HepG2 (cell line): ENCODE measurements around the gene SNRNP48. TPM values are rescaled to one million over a fixed set of nuclear protein-coding genes. Genes with fewer than 3 reads are reported as not detected.

ENCODE experiments used
- ARNT2 ChIP-seq: sonication (generic); formaldehyde crosslinking; IDR thresholded peaks from 2 replicates; pipeline ENCODE4 v1.8.0; 2022; ENCODE audit warnings: mild to moderate bottlenecking, low read depth, missing genetic modification reagents, moderate library complexity
- DMAP1 ChIP-seq: IDR thresholded peaks from 2 replicates; pipeline ENCODE4 v1.6.1; 2016
- HNF4G ChIP-seq, 2 experiments: sonication (generic) in 1 of 2; formaldehyde crosslinking in 1 of 2; IDR thresholded peaks; 2 replicates each; pipeline versions ENCODE4 v1.4.0 to v1.6.1; 2011 to 2020; ENCODE audit warnings: borderline replicate concordance in 2 of 2, low read depth in 2 of 2, mild to moderate bottlenecking in 2 of 2, low read length in 1 of 2, missing genetic modification reagents in 1 of 2, moderate library complexity in 1 of 2
- MAFF ChIP-seq: IDR thresholded peaks from 2 replicates; pipeline ENCODE4 v1.6.1; 2011; ENCODE audit warnings: low read depth, low read length, improper control_type of control experiment
- MTA1 ChIP-seq: sonication (generic); formaldehyde crosslinking; IDR thresholded peaks from 2 replicates; pipeline ENCODE4 v1.4.0; 2020; ENCODE audit warnings: missing genetic modification reagents, mild to moderate bottlenecking, borderline replicate concordance
- NCOA1 ChIP-seq: sonication (generic); formaldehyde crosslinking; IDR thresholded peaks from 2 replicates; pipeline ENCODE4 v1.9.0; 2021; ENCODE audit warnings: missing genetic modification reagents
- NKX3-1 ChIP-seq: sonication (generic); formaldehyde crosslinking; IDR thresholded peaks from 2 replicates; pipeline ENCODE4 v1.5.0; 2020; ENCODE audit warnings: missing genetic modification reagents
- NR1H2 ChIP-seq: sonication (generic); formaldehyde crosslinking; IDR thresholded peaks from 2 replicates; pipeline ENCODE4 v1.8.1; 2022; ENCODE audit warnings: low read depth, missing genetic modification reagents, borderline replicate concordance
- NR2F1 ChIP-seq, 2 experiments: fragments of 450-650 bp in 1 of 2; formaldehyde crosslinking in 1 of 2; IDR thresholded peaks; 2 replicates each; pipeline versions ENCODE4 v1.5.0 to v1.6.1; 2016 to 2020; ENCODE audit warnings: mild to moderate bottlenecking in 1 of 2, missing compliant biosample characterization in 1 of 2, missing genetic modification reagents in 1 of 2, moderate library complexity in 1 of 2
- PRPF4 ChIP-seq: fragments of 200-400 bp; formaldehyde crosslinking; IDR thresholded peaks from 2 replicates; pipeline ENCODE4 v1.6.1; 2016; ENCODE audit warnings: low read length, low read depth; ENCODE audit not compliant: poor library complexity, severe bottlenecking
- REPIN1 ChIP-seq: sonication (generic); formaldehyde crosslinking; IDR thresholded peaks from 2 replicates; pipeline ENCODE4 v1.8.0; 2022; ENCODE audit warnings: missing genetic modification reagents, low read depth, mild to moderate bottlenecking, borderline replicate concordance
- REXO4 ChIP-seq: sonication (generic); formaldehyde crosslinking; IDR thresholded peaks from 2 replicates; pipeline ENCODE4 v1.8.0; 2022; ENCODE audit warnings: missing genetic modification reagents, mild to moderate bottlenecking, borderline replicate concordance
- RFX1 ChIP-seq: fragments of 450-650 bp; IDR thresholded peaks from 2 replicates; pipeline ENCODE4 v1.6.1; 2017
- SATB2 ChIP-seq: sonication (generic); formaldehyde crosslinking; IDR thresholded peaks from 2 replicates; pipeline ENCODE4 v1.5.0; 2020; ENCODE audit warnings: missing genetic modification reagents
- SMYD3 ChIP-seq: sonication (generic); formaldehyde crosslinking; IDR thresholded peaks from 2 replicates; pipeline ENCODE4 v1.8.1; 2023; ENCODE audit warnings: mild to moderate bottlenecking, missing genetic modification reagents
- SYNCRIP ChIP-seq: fragments of 200-400 bp; formaldehyde crosslinking; IDR thresholded peaks from 2 replicates; pipeline ENCODE4 v1.6.1; 2018; ENCODE audit warnings: mild to moderate bottlenecking, low read depth, low read length; ENCODE audit not compliant: insufficient read depth
- TAF1 ChIP-seq: sonication (generic); formaldehyde crosslinking; IDR thresholded peaks from 2 replicates; pipeline ENCODE4 v1.4.0; 2020; ENCODE audit warnings: missing genetic modification reagents
- TRIM24 ChIP-seq: sonication (generic); formaldehyde crosslinking; IDR thresholded peaks from 2 replicates; pipeline ENCODE4 v1.8.0; 2022; ENCODE audit warnings: mild to moderate bottlenecking, missing genetic modification reagents
- ZBTB20 ChIP-seq: sonication (generic); formaldehyde crosslinking; IDR thresholded peaks from 2 replicates; pipeline ENCODE4 v1.8.1; 2023; ENCODE audit warnings: missing genetic modification reagents, low read depth, mild to moderate bottlenecking, borderline replicate concordance
- ZNF33B ChIP-seq: sonication (generic); formaldehyde crosslinking; IDR thresholded peaks from 2 replicates; pipeline ENCODE4 v1.5.1; 2020; ENCODE audit warnings: mild to moderate bottlenecking, missing genetic modification reagents
- ZNF552 ChIP-seq: sonication (generic); formaldehyde crosslinking; IDR thresholded peaks from 2 replicates; pipeline ENCODE4 v1.9.0; 2022; ENCODE audit warnings: missing genetic modification reagents, mild to moderate bottlenecking, borderline replicate concordance
- ZNF576 ChIP-seq: sonication (generic); formaldehyde crosslinking; IDR thresholded peaks from 2 replicates; pipeline ENCODE4 v1.4.0; 2020; ENCODE audit warnings: mild to moderate bottlenecking, missing genetic modification reagents
- ZNF598 ChIP-seq: sonication (generic); formaldehyde crosslinking; IDR thresholded peaks from 2 replicates; pipeline ENCODE4 v1.5.1; 2020; ENCODE audit warnings: mild to moderate bottlenecking, missing genetic modification reagents, borderline replicate concordance
- ZNF619 ChIP-seq: sonication (generic); formaldehyde crosslinking; IDR thresholded peaks from 2 replicates; pipeline ENCODE4 v1.4.0; 2020; ENCODE audit warnings: mild to moderate bottlenecking, missing genetic modification reagents
- ZNF740 ChIP-seq: sonication (generic); formaldehyde crosslinking; IDR thresholded peaks from 2 replicates; pipeline ENCODE4 v1.4.0; 2020; ENCODE audit warnings: missing genetic modification reagents
- ZNF746 ChIP-seq: sonication (generic); formaldehyde crosslinking; IDR thresholded peaks from 2 replicates; pipeline ENCODE4 v1.8.0; 2022; ENCODE audit warnings: mild to moderate bottlenecking, missing genetic modification reagents
- polyA plus RNA-seq, 8 experiments: library from polyadenylated mRNA; depleted of rRNA in 3 of 8; stranded (reverse) in 7 of 8; unstranded in 1 of 8; fragments of >200 nt; fragmentation: Illumina TruSeq in 4 of 8; extraction: Trizol in 4 of 8; gene quantifications; 2 replicates each; pipeline versions ENCODE4 v1.2.1 to v1.2.3, GENCODE V29; 2011 to 2016; ENCODE audit warnings: low read depth in 4 of 8, missing spikeins in 1 of 8, mixed read lengths in 1 of 8; ENCODE audit not compliant: insufficient read depth in 1 of 8
- total RNA-seq, 5 experiments: library from RNA; depleted of rRNA; stranded (reverse); fragments of >200 nt; fragmentation: Illumina TruSeq; extraction: Trizol; gene quantifications; 2 replicates each; pipeline ENCODE4 v1.2.3, GENCODE V29; 2016; ENCODE audit warnings: low read depth in 1 of 5
- TF ChIP-seq, protein P1 (sequence below): sonication (generic); formaldehyde crosslinking; IDR thresholded peaks from 2 replicates; pipeline ENCODE4 v1.5.0; 2020; ENCODE audit warnings: missing genetic modification reagents

SNRNP48 gene
- total and polyA plus RNA-seq, 2 of the 13 experiments (the other 11 are each of a cell fraction or from before 2014, with no cell fraction given) = 17.5 to 47.5 TPM

DNA sequence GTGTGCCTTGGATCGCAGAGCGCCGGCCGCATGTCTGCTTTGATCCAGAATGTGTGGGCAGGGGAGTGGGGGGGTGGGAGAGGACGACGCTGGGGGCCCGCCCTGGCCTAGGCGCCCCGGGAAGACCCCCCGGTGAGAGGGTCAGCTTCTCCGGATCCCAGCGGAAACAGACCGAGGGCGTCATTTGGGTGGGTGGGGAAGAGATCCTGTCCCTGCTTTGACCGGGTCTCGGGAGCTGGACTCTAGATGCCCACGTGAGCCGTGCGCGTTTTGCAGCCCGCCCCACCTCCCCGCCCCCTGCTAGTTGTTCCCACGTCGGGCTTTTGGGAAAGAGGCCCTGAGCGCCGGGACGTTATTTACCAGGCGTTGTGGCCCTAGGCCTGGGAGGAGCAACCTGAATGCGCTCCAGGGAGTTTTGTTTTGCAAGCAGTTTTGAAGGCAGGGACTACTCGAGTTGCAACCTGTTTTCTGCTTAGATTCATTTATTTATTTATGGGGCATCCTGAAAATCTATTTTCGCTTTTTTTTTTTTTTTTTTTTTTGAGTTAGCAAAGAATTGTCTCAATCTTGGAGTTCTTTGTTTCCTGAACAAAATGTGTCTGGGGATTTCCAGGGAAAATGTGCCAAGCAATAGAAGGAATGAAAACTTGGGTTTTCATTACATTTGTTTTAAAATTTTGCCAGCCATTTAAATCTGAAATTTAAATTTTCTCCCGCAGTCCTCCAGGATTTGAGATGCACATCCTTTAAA is 46.9 kb upstream of the SNRNP48 start (continued):
- TF ChIP-seq, protein P1, sequence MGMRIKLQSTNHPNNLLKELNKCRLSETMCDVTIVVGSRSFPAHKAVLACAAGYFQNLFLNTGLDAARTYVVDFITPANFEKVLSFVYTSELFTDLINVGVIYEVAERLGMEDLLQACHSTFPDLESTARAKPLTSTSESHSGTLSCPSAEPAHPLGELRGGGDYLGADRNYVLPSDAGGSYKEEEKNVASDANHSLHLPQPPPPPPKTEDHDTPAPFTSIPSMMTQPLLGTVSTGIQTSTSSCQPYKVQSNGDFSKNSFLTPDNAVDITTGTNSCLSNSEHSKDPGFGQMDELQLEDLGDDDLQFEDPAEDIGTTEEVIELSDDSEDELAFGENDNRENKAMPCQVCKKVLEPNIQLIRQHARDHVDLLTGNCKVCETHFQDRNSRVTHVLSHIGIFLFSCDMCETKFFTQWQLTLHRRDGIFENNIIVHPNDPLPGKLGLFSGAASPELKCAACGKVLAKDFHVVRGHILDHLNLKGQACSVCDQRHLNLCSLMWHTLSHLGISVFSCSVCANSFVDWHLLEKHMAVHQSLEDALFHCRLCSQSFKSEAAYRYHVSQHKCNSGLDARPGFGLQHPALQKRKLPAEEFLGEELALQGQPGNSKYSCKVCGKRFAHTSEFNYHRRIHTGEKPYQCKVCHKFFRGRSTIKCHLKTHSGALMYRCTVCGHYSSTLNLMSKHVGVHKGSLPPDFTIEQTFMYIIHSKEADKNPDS (CRISPR knock-in tag) = no peak
- TF ChIP-seq ZNF552 (CRISPR knock-in tag) (no peak; the same call in 1 of the 2 replicates), ZNF33B (CRISPR knock-in tag) (no peak), HNF4G (IDR thresholded peaks at IDR 0.05; ENCODE audit: borderline replicate concordance, low read depth, low read length) (peak; percentile 58), HNF4G (CRISPR knock-in tag; IDR thresholded peaks at IDR 0.05; ENCODE audit: borderline replicate concordance, low read depth) (no peak), ZNF576 (no peak), MTA1 (0 out of 2 replicates have a peak, but pooled peaks have one; percentile 73), NCOA1 (CRISPR knock-in tag) (no peak), SATB2 (peak; percentile 70; the same call in 1 of the 2 replicates), DMAP1 (CRISPR knock-in tag) (peak; percentile 83), ZNF746 (peak; percentile 84), NKX3-1 (CRISPR knock-in tag) (peak; percentile 72; the same call in 1 of the 2 replicates), NR2F1 (CRISPR knock-in tag; IDR thresholded peaks at IDR 0.05) (no peak), ARNT2 (CRISPR knock-in tag) (peak; percentile 42; the same call in 1 of the 2 replicates), TAF1 (CRISPR knock-in tag) (peak; percentile 63; the same call in 1 of the 2 replicates), ZBTB20 (no peak), ZNF598 (CRISPR knock-in tag) (no peak), PRPF4 (no peak), ZNF619 (CRISPR knock-in tag) (no peak; the same call in 1 of the 2 replicates), RFX1 (no peak), SYNCRIP (no peak), REXO4 (no peak), MAFF (no peak), TRIM24 (CRISPR knock-in tag) (no peak), NR1H2 (no peak), REPIN1 (CRISPR knock-in tag) (0 out of 2 replicates have a peak, but pooled peaks have one; percentile 15), ZNF740 (CRISPR knock-in tag) (peak; percentile 92), SMYD3 (CRISPR knock-in tag) (no peak)
